GOT3 (cell line): ENCODE results near the gene TMCO4.
"Not testable (repeated sequence)": the region's sequence is repeated elsewhere in the genome, so short reads cannot be mapped to it uniquely, and the experiment has no call there.

Experiments
- DNase-seq: peaks from one replicate; lab custom pipeline; 2025; ENCODE audit warnings: mixed read lengths; lab: John Stamatoyannopoulos, UW

TMCO4 gene

GRCh38 chr1:19656134-19656779 is 143.5 kb downstream of the TMCO4 start:
- DNase-seq = no peak

GRCh38 chr1:19655718-19656080 is 144.0 kb downstream of the TMCO4 start:
- no peak for DNase-seq

GRCh38 chr1:19654886-19655717 is 144.6 kb downstream of the TMCO4 start:
- DNase-seq = no peak

- no peak for DNase-seq
These were observed 145.3 kb downstream of the TMCO4 start for GRCh38 chr1:19654386-19654785.

GRCh38 chr1:19651141-19651737 is 148.5 kb downstream of the TMCO4 start:
- DNase-seq = no peak

GRCh38 chr1:19650416-19651140 is 149.1 kb downstream of the TMCO4 start:
- no peak for DNase-seq

- DNase-seq = no peak
These were observed 151.0 kb downstream of the TMCO4 start for GRCh38 chr1:19648689-19649088.

GRCh38 chr1:19648239-19648638 is 151.5 kb downstream of the TMCO4 start:
- no peak for DNase-seq

- DNase-seq = no peak
These were observed 152.1 kb downstream of the TMCO4 start for GRCh38 chr1:19647643-19648042.

GRCh38 chr1:19646377-19647319 is 153.1 kb downstream of the TMCO4 start:
- no peak for DNase-seq

- no peak for DNase-seq
These were observed 154.1 kb downstream of the TMCO4 start for GRCh38 chr1:19645411-19646251.

GRCh38 chr1:19644681-19645410 is 154.9 kb downstream of the TMCO4 start:
- no peak for DNase-seq

- no peak for DNase-seq
These were observed 155.4 kb downstream of the TMCO4 start for GRCh38 chr1:19644395-19644680.

GRCh38 chr1:19643602-19644394 is 155.9 kb downstream of the TMCO4 start, which contains the start of gene NBL1:
NBL1 (plus strand) TSS chr1:19644311; CDS start chr1:19655031, 10,720 bp downstream.
- no peak for DNase-seq

GRCh38 chr1:19643121-19643520 is 156.6 kb downstream of the TMCO4 start:
- DNase-seq = no peak

GRCh38 chr1:19640363-19641316 is 159.1 kb downstream of the TMCO4 start:
- DNase-seq = no peak

- no peak for DNase-seq
These were observed 159.7 kb downstream of the TMCO4 start for GRCh38 chr1:19639999-19640362.

GRCh38 chr1:19639228-19639627 is 160.5 kb downstream of the TMCO4 start:
- DNase-seq = not testable (repeated sequence)
